Fibroblast of the aortic adventitia (primary cell): ENCODE data around the gene SPATA4. TPM values are rescaled to one million over a fixed set of nuclear protein-coding genes. Genes with fewer than 3 reads are reported as not detected.

Experiments used
- DNase-seq: peaks from one replicate; pipeline ENCODE4 v3.0.0-alpha.2; 2010; ENCODE audit warnings: low read depth
- H3K4me3 ChIP-seq: 2 replicates; pipeline ENCODE4 v1.5.1; 2011; ENCODE audit warnings: low read depth, mild to moderate bottlenecking, control low read depth, low read length, moderate library complexity
- CTCF ChIP-seq: IDR thresholded peaks from 2 replicates; pipeline ENCODE4 v1.5.1; 2011; ENCODE audit warnings: mild to moderate bottlenecking, low read length, control low read depth, inconsistent platforms; ENCODE audit not compliant: insufficient read depth
- total RNA-seq: library from RNA; depleted of rRNA; stranded (reverse); fragments of >200 nt; gene quantifications from 2 replicates; pipeline ENCODE4 v1.2.3, GENCODE V29; 2012; ENCODE audit warnings: low replicate concordance

SPATA4 gene
- total RNA-seq = 0.36 TPM in 1 of 2 replicates, not detected in the other

DNA sequence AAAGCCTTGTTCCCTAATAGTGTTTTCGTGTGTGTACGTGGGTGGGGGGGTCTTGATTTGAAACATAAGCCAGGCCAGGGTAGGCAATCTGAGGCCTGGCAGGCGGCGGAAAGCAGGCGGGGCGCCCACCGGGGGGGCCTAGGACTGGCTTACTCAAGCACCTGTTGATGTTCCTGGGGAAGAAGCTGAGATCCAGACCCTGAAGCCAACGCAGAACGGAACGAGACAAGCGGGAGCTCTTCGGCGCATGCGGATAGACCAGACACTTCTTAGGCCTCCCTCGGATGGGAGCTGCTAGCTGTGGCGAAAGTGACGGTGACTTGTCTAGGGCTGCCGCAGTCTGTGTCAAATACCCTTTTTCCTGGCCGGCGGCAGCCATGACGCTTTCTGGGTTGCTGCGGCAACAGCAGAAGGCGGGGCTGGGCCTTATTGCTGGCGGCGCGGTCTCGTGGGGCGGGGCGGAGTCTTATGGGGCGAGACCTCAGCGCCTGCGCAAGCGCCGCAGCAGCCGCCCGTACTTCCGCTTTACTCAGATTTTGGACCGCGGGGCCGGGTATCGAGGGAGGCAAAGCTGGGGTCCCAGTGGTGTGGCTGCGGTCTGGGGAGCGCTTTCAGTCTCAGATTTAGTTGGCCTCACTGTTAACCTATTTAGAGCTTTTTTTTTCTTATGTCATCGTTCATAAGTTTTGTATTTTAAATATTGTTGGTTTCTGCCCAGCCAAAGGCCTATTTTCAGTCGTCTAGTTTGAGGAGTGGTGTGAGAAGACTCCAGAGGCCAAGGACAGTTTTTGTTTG lies at the start of gene SPATA4:
Gene SPATA4, minus strand, starts transcription at position 402 of the 795 bp plus-strand sequence. Its CDS starts 23 bp downstream, at position 379.
- DNase-seq = peak; percentile 88
- H3K4me3 ChIP-seq = peak within 1 kb of the TSS; percentile 96
- no peak for TF ChIP-seq CTCF

DNA sequence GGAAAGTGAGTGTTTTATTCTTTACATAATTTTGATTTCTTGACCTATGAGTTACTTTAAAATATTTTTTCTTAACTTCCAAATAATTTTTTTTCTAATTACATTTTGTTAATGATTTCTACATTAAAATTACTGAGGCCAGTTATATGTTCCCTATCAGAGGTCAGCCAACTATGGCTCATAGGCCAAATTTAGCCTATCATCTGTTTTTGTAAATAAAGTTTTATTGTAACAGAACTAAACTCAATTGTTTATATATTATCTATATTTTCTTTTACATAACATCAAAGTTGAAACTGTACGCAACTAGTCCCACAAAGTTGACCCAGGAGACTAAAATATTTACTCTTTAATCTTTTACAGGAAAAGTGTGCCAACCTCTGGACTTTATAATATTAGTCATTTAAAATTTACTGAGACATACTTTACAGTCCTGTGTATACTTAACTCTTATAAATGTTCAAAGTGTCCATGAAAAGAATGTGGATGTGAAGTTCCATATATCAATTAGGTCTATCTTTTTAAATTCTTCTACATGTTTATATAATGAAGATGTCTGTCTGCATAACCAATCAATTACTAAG lies 47.5 kb upstream of the SPATA4 start:
- DNase-seq = no peak
- H3K4me3 ChIP-seq = no peak overlapping the region
- TF ChIP-seq CTCF = no peak

DNA sequence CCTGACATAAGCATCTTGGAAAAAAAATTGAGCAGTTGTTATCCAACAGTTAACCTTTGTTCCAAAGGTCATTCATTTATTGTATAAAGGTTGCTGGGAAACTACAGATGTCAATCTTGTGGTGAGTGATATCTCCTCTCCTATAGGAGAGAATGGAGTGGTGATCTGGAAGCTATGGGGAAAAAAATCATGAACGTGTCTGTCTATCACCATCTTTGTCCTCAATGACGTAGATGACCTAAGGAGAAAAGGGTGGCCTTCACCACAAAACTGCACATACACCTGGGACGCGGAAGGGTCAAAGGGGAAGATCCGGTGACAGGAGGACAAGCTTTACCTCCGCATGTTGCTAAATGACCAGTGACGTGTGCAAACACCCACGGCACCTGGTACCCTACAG lies 46.3 kb upstream of the SPATA4 start:
- no peak overlapping the region for H3K4me3 ChIP-seq
- no peak for TF ChIP-seq CTCF
- no peak for DNase-seq

- DNase-seq = peak; percentile 67
- H3K4me3 ChIP-seq = no peak overlapping the region
- TF ChIP-seq CTCF = no peak
These were observed 43.4 kb upstream of the SPATA4 start for GRCh38 chr4:176238826-176239225.

GRCh38 chr4:176238157-176238610 lies 42.8 kb upstream of the SPATA4 start:
- H3K4me3 ChIP-seq = no peak overlapping the region
- no peak for TF ChIP-seq CTCF
- peak; percentile 97 for DNase-seq

DNA sequence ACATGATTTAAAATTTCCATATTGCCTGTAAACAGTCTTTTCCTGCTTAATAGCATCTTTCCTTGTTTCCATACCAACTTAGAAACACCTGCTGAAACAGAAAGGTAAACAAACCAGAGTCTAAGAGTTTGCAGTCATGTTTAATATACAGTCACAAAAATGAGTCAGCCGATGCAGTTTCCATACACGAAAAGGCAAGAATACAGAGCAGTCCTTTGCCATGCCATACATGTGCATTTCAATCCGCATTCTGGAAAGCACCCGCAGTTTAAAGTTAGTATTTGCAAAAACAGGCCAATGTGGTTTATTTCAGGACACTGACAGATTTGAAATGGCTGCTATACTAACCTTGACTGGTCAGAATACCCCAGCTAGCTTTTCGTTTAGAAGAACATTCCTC lies 41.6 kb upstream of the SPATA4 start:
- H3K4me3 ChIP-seq = no peak overlapping the region
- DNase-seq = peak; percentile 13
- no peak for TF ChIP-seq CTCF
